RWPE1 (cell line): ENCODE data around the gene WSCD2.

Experiments used
- CTCF ChIA-PET: fragments of 350-600 bp; sonication (Branson Sonifier 250); formaldehyde crosslinking; extraction: SDS; loops from one replicate; lab custom pipeline; 2021; lab: Yijun Ruan, JAX
- POLR2A ChIA-PET: fragments of 400-600 bp; formaldehyde crosslinking; extraction: SDS; loops from one replicate; lab custom pipeline; 2020; ENCODE audit warnings: antibody characterized with exemption; ENCODE audit not compliant: low non-redundant PET; lab: Yijun Ruan, JAX
- DNase-seq: peaks from one replicate; pipeline ENCODE4 v3.0.0; 2012; ENCODE audit warnings: low spot score
- H3K27ac ChIP-seq: fragments of 450-650 bp; 2 replicates; pipeline ENCODE4 v1.5.1; 2017
- TF ChIP-seq, protein P1 (sequence below): fragments of 450-650 bp; conservative IDR thresholded peaks from 2 replicates; pipeline ENCODE4 v1.5.1; 2017; ENCODE audit warnings: low read depth, mild to moderate bottlenecking

WSCD2 gene

DNA sequence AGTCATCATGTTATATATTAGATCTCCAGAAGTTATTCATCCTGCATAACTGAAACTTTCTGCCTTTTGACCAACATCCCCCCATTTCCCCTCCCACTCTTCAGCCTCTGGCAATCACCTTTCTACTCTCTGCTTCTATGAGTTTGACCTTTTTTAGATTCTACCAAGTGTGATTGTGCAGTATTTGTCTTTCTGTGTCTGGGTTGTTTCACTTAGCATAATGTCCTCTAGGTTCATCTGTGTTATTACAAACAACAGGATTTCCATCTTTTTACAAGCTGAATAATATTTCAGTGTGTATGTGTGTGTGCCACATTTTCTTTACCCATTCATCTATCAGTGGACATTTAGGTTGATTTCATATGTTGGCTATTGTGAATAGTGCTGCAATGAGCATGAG, 11.2 kb upstream of the WSCD2 start:
- CTCF ChIA-PET = no interaction called here
- POLR2A ChIA-PET = no interaction called here
- H3K27ac ChIP-seq = no peak overlapping the region
- DNase-seq = no peak
- TF ChIP-seq, protein P1, sequence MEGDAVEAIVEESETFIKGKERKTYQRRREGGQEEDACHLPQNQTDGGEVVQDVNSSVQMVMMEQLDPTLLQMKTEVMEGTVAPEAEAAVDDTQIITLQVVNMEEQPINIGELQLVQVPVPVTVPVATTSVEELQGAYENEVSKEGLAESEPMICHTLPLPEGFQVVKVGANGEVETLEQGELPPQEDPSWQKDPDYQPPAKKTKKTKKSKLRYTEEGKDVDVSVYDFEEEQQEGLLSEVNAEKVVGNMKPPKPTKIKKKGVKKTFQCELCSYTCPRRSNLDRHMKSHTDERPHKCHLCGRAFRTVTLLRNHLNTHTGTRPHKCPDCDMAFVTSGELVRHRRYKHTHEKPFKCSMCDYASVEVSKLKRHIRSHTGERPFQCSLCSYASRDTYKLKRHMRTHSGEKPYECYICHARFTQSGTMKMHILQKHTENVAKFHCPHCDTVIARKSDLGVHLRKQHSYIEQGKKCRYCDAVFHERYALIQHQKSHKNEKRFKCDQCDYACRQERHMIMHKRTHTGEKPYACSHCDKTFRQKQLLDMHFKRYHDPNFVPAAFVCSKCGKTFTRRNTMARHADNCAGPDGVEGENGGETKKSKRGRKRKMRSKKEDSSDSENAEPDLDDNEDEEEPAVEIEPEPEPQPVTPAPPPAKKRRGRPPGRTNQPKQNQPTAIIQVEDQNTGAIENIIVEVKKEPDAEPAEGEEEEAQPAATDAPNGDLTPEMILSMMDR = no peak

DNA sequence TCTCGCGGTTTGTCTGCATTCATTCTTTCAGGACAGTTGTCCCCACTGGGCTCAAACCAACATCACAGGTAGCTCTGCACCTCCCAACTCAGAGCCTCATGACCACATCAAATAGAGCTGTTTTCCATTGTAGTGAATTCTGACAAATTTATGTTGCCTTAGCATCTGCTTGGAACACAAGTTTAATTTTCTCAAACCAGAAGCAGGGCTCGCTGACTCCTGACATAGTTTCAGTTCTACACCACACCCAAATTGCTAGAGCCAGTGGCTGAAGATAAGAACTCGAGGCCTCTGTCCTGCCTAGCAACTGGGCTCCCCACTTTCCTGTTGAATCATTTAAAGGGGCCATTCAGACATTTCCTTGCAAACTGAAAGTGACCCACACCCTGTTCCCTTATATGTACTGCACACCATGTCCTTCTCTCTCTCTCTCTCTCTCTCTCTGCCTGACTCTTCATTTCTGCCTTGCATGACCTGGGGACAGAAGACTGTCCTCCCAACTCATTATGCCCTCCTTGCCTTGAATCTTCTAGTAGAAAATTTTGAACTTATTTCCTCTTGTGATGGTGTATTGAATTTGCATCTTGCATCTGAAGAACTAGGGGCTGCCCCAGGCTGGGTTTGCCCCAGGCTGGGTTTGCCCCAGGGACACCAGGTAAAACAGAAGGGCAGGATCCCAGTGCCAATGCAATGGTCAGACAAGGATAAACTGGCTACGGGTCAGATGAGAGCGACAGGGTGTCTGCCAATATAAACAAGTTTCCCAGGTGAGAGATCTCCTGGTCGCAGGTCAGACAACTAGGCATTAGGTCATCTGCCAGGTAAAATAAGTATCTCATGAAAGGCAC, 9.7 kb upstream of the WSCD2 start:
- no peak for DNase-seq
- ChIA-PET POLR2A (no interaction called here), CTCF (no interaction called here)
- TF ChIP-seq, protein P1 = no peak
- H3K27ac ChIP-seq = no peak overlapping the region

GRCh38 chr12:108119974-108120862, 8.9 kb upstream of the WSCD2 start:
- H3K27ac ChIP-seq = no peak overlapping the region
- TF ChIP-seq, protein P1 = no peak
- ChIA-PET CTCF (no interaction called here), POLR2A (no interaction called here)
- DNase-seq = no peak

DNA sequence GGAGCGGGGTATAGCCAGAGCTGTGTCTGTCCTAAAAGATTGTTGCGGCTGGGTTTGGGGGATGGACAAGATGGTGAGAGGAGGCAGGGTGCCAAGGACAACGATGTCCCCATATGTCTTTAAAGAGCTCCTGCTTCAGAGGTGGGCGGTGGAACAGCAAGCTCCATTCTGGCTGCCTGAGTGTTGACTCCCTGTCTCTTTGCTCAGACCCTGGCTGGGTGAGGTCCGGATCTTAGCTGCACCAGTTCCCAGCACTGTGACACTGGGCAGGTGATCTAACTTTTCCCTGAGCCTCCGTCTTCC, 8.3 kb upstream of the WSCD2 start:
- ChIA-PET POLR2A (no interaction called here), CTCF (no interaction called here)
- no peak for DNase-seq
- H3K27ac ChIP-seq = no peak overlapping the region
- TF ChIP-seq, protein P1 = no peak

DNA sequence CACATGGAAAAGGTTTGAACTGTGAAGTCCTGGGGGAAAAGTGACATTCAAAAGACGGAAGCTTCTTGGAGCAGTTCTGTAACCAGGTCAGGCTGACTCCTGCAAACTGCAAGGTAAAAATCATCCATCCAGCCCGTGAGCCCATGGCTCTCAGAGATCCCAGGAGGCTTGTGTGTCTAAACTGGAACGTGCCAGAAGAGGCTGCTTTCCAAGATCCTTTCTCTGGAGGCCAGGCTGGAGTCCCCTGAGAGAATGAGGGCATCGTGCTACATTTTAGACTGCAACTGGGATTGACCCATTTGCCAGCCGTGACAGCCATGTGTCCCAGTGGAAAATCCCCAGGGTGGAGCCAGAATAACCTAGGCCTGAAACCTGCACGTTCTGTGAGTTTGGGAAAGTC, 7.8 kb upstream of the WSCD2 start:
- no peak overlapping the region for H3K27ac ChIP-seq
- DNase-seq = no peak
- TF ChIP-seq, protein P1 = no peak
- POLR2A ChIA-PET = no interaction called here
- CTCF ChIA-PET = no interaction called here

GRCh38 chr12:108121728-108122471, 7.2 kb upstream of the WSCD2 start:
- ChIA-PET CTCF (no interaction called here), POLR2A (no interaction called here)
- DNase-seq = no peak
- H3K27ac ChIP-seq = no peak overlapping the region
- TF ChIP-seq, protein P1 = no peak
